GM19035 (cell line): Measurements from ENCODE around the gene ABCD1.

Experiments
- ATAC-seq: cut with Tn5 transposase; IDR thresholded peaks from one replicate; pipeline ENCODE4 v1.9.1; 2021; ENCODE audit not compliant: unreplicated experiment

ABCD1 gene

GRCh38 chrX:153755136-153755535 lies 30.5 kb downstream of the ABCD1 start:
- no peak for ATAC-seq

GRCh38 chrX:153761863-153762262 lies 37.2 kb downstream of the ABCD1 start:
- ATAC-seq: no peak

- ATAC-seq: no peak
Observed at GRCh38 chrX:153762626-153763173, 38.0 kb downstream of the ABCD1 start.

DNA sequence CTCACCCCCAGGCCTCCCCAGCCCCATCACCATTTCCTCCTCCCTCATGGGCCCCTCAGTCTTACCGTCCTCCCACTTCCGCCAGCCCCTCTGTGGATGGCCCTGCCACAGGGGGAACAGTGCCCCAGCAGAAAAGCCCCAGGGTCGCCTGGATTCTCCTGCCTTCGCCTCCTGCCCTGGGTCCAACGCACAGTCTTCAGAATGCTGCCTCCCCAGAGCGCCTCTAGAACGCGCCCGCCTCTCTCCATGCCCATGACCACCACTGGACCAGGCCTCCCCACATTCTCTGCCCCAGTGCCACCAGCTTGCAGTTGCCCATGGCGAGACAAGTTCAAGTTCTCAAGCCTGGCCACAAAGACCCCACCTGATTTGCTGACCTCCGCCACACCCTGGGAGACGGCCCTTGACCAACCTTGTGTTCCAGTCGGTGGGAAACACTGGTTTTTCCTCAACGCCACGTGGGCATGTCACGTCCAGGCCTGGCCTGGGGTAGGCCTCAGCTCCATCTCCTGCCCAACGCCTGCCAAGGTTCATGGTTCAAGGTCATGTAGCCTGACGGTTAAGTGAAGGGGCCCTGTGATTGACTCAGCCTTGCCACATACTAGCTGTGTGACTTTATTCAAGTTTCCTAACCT lies 38.8 kb downstream of the ABCD1 start:
- no peak for ATAC-seq

DNA sequence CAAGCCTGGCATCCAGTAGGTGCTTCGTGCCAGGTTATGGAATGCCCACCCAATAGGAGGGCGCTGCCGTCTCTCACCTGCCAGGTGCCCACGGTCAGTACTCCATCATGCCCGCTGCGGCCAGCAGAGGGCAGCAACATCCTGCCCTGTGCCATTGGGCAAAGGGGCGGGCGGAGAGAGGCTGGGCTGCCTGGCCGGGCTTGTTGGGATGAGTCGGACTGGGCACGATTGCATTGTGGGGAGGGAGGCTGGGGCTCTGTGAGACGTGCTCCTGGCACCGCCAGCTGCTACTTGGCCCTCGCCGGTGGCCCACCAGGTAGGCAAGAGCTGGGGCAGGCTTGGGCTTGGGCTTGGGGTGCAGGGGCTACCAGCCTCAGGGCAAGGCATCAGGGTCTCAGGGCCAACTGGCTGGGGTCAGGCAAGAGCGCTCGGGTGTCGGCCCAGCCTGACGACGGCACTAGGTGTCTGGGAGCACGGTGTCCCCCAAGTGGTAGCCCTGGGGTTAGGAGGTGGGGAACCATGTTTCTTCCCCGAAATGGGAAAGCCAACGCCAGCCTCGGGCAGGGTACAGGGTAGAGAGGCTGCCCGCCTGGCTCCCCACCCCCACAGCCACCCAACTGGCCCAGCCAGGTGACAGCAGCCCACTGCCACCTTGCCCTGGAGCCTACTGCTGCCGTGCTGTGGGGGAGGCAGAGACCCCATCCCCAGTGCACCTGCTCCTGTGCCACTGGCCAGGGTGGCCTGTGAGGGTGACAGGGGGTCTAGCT lies 39.5 kb downstream of the ABCD1 start, which contains the start of gene PLXNB3:
TSS of gene PLXNB3 (plus strand) at position 261 of the 767 bp plus-strand sequence. CDS start 1,287 bp downstream, outside the sequence.
- no peak for ATAC-seq

DNA sequence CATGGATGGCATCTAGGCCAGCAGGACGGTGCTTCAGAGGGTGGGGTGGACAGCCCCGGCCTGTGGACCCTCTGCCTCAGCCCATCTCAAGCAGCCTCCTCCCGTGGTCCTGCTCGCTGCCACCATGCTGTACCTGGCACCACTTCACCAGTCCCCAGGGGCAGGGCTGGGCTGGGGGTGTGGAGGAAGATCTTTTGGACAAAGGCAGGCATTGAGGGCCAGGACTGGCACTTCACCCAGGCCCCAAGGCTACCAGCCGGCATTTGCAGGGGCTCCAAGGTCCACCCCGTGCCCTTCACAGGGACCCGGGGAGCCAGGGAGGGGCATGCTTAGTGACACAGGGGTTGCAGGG lies 40.1 kb downstream of the ABCD1 start:
- ATAC-seq: no peak

- no peak for ATAC-seq
Observed at GRCh38 chrX:153765138-153766079, 40.8 kb downstream of the ABCD1 start.

GRCh38 chrX:153766098-153766817 lies 41.6 kb downstream of the ABCD1 start:
- ATAC-seq: no peak

- no peak for ATAC-seq
Observed at GRCh38 chrX:153766871-153767673, 42.4 kb downstream of the ABCD1 start.

DNA sequence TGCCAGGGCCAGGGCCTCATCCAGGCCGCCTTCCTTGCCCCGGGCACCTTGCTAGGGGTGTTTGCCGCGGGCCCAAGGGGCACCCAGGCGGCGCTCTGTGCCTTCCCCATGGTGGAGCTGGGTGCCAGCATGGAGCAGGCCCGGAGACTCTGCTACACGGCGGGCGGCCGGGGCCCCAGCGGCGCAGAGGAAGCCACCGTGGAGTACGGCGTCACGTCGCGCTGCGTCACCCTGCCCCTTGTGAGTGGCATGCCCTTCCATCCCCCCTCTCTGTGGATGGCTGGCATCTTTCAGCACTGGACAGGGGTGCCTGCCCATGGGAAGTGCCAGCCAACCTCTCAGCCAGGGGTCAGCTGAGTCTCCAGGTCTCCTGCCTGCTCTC lies 43.0 kb downstream of the ABCD1 start:
- ATAC-seq: no peak

DNA sequence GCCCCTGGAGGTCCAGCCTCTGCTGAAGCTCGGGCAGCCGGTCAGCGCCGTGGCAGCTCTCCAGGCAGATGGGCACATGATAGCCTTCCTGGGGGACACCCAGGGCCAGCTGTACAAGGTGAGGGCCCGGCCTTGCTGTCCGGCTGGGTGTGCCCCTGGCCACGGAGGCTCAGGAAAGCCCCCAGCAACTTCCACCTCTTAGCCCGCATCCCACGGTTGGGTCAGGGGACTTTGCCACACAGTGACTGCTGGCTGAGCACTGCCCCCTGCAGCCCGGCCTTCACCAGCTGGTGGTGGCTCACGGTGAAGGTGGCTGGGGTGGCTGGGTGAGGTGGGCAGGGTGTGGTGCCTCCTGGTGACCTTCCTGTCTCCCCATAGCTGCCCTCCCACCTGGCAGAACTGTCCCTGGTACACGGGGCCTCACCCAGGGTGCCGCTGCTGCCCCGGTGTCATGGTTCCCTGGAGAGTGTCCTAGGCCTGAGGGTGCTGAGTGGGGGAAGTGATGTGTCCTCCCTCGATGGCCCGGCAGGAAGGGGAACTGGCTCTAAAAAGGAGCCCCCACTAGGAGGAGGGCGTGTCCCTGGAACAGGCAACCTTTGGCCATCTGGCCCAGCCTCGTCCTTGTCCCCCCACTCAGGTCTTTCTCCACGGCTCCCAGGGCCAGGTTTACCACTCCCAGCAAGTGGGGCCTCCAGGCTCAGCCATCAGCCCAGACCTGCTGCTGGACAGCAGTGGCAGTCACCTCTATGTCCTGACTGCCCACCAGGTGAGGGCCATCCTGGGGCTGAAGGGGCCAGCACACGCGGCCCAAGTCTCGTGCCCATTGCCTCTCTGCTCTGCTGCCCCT lies 43.9 kb downstream of the ABCD1 start:
- no peak for ATAC-seq

- ATAC-seq: no peak
Observed at GRCh38 chrX:153769158-153769864, 44.7 kb downstream of the ABCD1 start.

DNA sequence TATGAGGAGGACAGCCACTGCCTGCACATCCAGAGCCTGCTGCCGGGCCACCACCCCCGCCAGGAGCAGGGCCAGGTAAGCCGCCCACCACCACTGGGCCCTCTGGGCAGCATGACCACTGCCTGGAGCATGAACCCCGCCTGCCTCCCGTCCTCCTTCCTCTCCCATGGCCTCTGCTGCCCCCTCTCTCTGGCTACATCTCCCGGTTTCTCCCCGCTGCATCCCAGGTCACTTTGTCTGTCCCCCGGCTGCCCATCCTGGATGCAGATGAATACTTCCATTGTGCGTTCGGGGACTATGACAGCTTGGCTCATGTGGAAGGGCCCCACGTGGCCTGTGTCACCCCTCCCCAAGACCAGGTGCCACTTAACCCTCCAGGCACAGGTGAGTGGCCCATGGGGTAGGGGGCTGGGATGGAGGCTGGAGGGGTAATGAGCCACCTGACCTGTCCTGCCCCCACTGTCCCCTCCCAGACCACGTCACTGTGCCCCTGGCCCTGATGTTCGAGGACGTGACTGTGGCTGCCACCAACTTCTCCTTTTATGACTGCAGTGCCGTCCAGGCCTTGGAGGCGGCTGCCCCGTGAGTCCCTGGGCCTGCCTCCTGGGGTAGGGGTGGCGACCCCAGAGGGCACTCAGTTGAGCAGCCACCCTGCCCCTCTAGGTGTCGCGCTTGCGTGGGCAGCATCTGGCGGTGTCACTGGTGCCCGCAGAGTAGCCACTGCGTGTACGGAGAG lies 45.4 kb downstream of the ABCD1 start:
- no peak for ATAC-seq

GRCh38 chrX:153770601-153771414 lies 46.2 kb downstream of the ABCD1 start:
- ATAC-seq: no peak

DNA sequence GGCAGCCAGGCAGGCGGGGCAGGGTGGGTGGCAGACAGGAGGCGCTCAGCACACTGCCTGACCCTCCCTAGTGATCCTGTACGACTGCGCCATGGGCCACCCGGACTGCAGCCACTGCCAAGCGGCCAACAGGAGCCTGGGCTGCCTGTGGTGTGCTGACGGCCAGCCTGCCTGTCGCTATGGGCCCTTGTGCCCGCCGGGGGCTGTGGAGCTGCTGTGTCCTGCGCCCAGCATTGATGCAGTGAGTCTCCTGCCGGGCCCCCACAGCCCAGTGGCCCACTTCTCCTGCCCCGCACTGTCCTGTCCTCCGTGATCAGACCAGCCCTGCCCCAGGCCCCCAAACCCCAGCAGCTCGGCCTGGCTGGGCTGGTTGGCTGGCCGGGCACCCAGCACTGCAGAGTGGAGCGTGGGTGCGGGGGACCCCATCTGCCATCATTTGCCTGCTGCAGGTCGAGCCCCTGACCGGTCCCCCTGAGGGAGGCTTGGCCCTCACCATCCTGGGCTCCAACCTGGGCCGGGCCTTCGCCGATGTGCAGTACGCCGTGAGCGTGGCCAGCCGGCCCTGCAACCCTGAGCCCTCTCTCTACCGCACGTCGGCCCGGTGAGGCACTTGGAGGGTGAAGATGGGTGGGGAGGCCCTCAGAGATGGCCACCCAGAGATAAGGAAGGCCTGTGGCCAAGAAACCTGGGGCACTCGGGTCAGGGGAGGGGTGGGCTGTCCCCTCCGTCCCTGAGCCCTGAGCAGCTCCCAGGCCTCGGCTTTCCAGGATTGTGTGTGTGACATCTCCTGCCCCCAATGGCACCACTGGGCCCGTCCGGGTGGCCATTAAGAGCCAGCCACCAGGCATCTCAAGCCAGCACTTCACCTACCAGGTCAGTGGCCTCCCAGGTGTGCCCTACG lies 47.0 kb downstream of the ABCD1 start:
- no peak for ATAC-seq
